Measurements from ENCODE around the gene PPM1N.

Gene PPM1N

GRCh38 chr19:45476304-45476703 lies 21.9 kb upstream of the PPM1N start:
- DNase-seq (ENCODE audit: low spot score): no peak
- no peak for TF ChIP-seq CTCF (IDR thresholded peaks at IDR 0.05; ENCODE audit: extremely low read depth, insufficient read depth, missing control alignments)
- in situ Hi-C loops (cut with MboI; ENCODE audit: low pct_unique_long_range_greater_than_20kb, low sequenced_read_pairs, unreplicated experiment): loop anchor here (5.0 kb wide), 1 partner anchor 34 kb away; no protein-coding TSS in a partner anchor

GRCh38 chr19:45477186-45477585 lies 21.1 kb upstream of the PPM1N start:
- DNase-seq (ENCODE audit: low spot score): no peak
- in situ Hi-C loops (cut with MboI; ENCODE audit: low pct_unique_long_range_greater_than_20kb, low sequenced_read_pairs, unreplicated experiment): loop anchor here (5.0 kb wide), 1 partner anchor 35 kb away; no protein-coding TSS in a partner anchor
- TF ChIP-seq CTCF (IDR thresholded peaks at IDR 0.05; ENCODE audit: extremely low read depth, insufficient read depth, missing control alignments): no peak

DNA sequence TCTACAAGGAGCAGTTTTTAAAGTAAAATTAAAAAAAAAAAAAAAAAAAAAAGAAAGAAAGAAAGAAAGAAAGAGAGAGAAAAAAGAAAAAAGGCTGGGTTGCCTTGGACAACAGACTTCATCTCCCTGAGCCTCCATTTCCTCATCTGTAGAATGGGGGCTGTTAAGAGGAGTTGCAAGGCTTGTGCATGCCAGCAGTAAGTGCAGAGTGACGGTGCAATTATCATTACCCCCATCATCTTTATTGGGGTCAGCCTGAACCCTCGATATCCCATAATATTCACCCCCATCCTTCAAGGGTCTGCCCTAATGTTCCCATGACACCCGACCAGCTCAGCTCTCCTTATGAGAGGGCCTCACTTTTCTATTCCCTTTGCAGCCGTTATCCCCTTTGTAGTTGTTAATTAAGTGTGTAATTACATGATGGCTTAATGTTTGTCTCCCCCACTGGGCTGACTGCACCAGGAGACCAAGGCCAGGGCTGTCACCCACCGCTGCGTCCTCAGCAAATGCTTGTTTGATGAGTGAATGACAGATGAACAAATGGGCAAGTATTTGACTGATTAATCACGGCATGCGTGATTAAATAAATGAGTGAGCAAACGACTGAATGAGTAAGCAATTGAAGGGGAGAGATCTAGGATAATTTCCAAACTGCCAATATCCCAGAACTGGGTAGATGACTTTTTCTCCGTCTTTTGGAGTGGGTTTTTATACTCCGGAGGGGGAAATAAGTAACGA lies 20.4 kb upstream of the PPM1N start:
- no peak for TF ChIP-seq CTCF (IDR thresholded peaks at IDR 0.05; ENCODE audit: extremely low read depth, insufficient read depth, missing control alignments)
- no peak for DNase-seq (ENCODE audit: low spot score)
- in situ Hi-C loops (cut with MboI; ENCODE audit: low pct_unique_long_range_greater_than_20kb, low sequenced_read_pairs, unreplicated experiment): loop anchor here (5.0 kb wide), 1 partner anchor 36 kb away; no protein-coding TSS in a partner anchor

GRCh38 chr19:45478454-45479238 lies 19.6 kb upstream of the PPM1N start:
- in situ Hi-C loops (cut with MboI; ENCODE audit: low pct_unique_long_range_greater_than_20kb, low sequenced_read_pairs, unreplicated experiment): loop anchor here (5.0 kb wide), 1 partner anchor 36 kb away; no protein-coding TSS in a partner anchor
- peak; percentile 81 for DNase-seq (ENCODE audit: low spot score)
- TF ChIP-seq CTCF (IDR thresholded peaks at IDR 0.05; ENCODE audit: extremely low read depth, insufficient read depth, missing control alignments): peak; percentile 88

DNA sequence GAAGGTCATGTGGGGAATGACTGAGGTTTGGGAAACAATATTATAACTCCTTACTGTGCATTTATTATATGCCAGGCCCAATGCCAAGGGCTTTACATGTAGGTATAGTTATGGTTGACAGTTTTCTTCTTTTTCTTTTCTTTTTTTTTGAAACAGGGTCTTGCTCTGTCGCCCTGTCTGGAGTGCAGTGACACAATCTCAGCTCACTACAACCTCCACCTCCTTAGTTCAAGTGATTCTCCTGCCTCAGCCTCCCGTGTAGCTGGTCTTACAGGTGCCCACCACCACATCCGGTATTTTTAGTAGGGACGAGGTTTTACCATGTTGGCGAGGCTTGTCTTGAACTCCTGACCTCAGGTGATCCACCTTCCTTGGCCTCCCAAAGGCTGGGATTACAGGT lies 15.2 kb upstream of the PPM1N start:
- TF ChIP-seq CTCF (IDR thresholded peaks at IDR 0.05; ENCODE audit: extremely low read depth, insufficient read depth, missing control alignments): no peak
- in situ Hi-C loops (cut with MboI; ENCODE audit: low pct_unique_long_range_greater_than_20kb, low sequenced_read_pairs, unreplicated experiment): no loop called here
- no peak for DNase-seq (ENCODE audit: low spot score)

- in situ Hi-C loops (cut with MboI; ENCODE audit: low pct_unique_long_range_greater_than_20kb, low sequenced_read_pairs, unreplicated experiment): no loop called here
- DNase-seq (ENCODE audit: low spot score): no peak
- TF ChIP-seq CTCF (IDR thresholded peaks at IDR 0.05; ENCODE audit: extremely low read depth, insufficient read depth, missing control alignments): no peak
Observed at GRCh38 chr19:45484273-45484945, 13.8 kb upstream of the PPM1N start.
